CD1c-positive myeloid dendritic cell (primary cell): ENCODE measurements around the gene RILP.

Experiments
- DNase-seq: peaks from one replicate; pipeline ENCODE4 v3.0.0-alpha.2; 2016; ENCODE audit errors: extremely low spot score

RILP gene

GRCh38 chr17:1629504-1630310 is 20.0 kb downstream of the RILP start:
- peak; percentile 58 for DNase-seq

- DNase-seq, result peak; percentile 91
These were observed 20.7 kb downstream of the RILP start for GRCh38 chr17:1628856-1629503.

GRCh38 chr17:1627982-1628855 is 21.4 kb downstream of the RILP start, which contains the start of gene SLC43A2:
TSS of gene SLC43A2 (minus strand) at chr17:1628834. CDS start at chr17:1627874, 960 bp downstream.
- peak; percentile 92 for DNase-seq

GRCh38 chr17:1627182-1627981 is 22.3 kb downstream of the RILP start:
- DNase-seq, result peak; percentile 85

GRCh38 chr17:1626333-1626732 is 23.3 kb downstream of the RILP start:
- DNase-seq, result no peak

GRCh38 chr17:1625581-1625980 is 24.1 kb downstream of the RILP start:
- DNase-seq, result peak; percentile 28

- no peak for DNase-seq
These were observed 24.6 kb downstream of the RILP start for GRCh38 chr17:1625053-1625452.

- DNase-seq, result no peak
These were observed 25.0 kb downstream of the RILP start for GRCh38 chr17:1624650-1625049.

- peak; percentile 43 for DNase-seq
These were observed 26.5 kb downstream of the RILP start for GRCh38 chr17:1623057-1623630.

- DNase-seq, result no peak
These were observed 28.3 kb downstream of the RILP start for GRCh38 chr17:1621273-1621954.

- DNase-seq, result no peak
These were observed 29.2 kb downstream of the RILP start for GRCh38 chr17:1620486-1620885.

- DNase-seq, result peak; percentile 41
These were observed 32.0 kb downstream of the RILP start for GRCh38 chr17:1617620-1618174.

- no peak for DNase-seq
These were observed 33.6 kb downstream of the RILP start for GRCh38 chr17:1616101-1616500.

- peak; percentile 25 for DNase-seq
These were observed 37.3 kb downstream of the RILP start for GRCh38 chr17:1612400-1612799.

GRCh38 chr17:1611715-1612114 is 38.0 kb downstream of the RILP start:
- peak; percentile 93 for DNase-seq

GRCh38 chr17:1608676-1609075 is 41.0 kb downstream of the RILP start:
- no peak for DNase-seq

- peak; percentile 30 for DNase-seq
These were observed 41.7 kb downstream of the RILP start for GRCh38 chr17:1607971-1608320.

- peak; percentile 64 for DNase-seq
These were observed 43.2 kb downstream of the RILP start for GRCh38 chr17:1606352-1606985.

- DNase-seq, result no peak
These were observed 43.9 kb downstream of the RILP start for GRCh38 chr17:1605681-1606351.
